ENCODE data around the gene GPC6. TPM values are rescaled to one million over a fixed set of nuclear protein-coding genes. Genes with fewer than 3 reads are reported as not detected.

Gene GPC6
- polyA plus RNA-seq, 2 of the 4 experiments (the other 2 are of a cell fraction): 8.0 to 14.4 TPM

GRCh38 chr13:94033098-94033497 is 806.5 kb downstream of the GPC6 start:
- POLR2A ChIA-PET: no interaction called here
- no peak overlapping the region for H3K27ac ChIP-seq
- FAIRE-seq (no peak), DNase-seq (ENCODE audit: low read depth in 1 of 2, low spot score in 1 of 2) (no peak), ATAC-seq (no peak)
- H3K9me3 ChIP-seq: no peaks in the 10 kb centered on the region
- 34% methylated on average over 1 of the region's 1 CpG for WGBS (ENCODE audit: missing lambda C conversion rate)
- CTCF ChIA-PET: no interaction called here
- H3K4me2 ChIP-seq: no peak overlapping the region
- H3K4me3 ChIP-seq: no peak overlapping the region
- no peaks in the 10 kb centered on the region for H3K4me1 ChIP-seq
- TF ChIP-seq CBX2 (IDR thresholded peaks at IDR 0.05; ENCODE audit: borderline replicate concordance, low read depth): no peak
- no peak for TF ChIP-seq RFX5 (IDR thresholded peaks at IDR 0.05)
- no peak for TF ChIP-seq TFCP2L1 (CRISPR knock-in tag; IDR thresholded peaks at IDR 0.05)
- TF ChIP-seq GATA3 (IDR thresholded peaks at IDR 0.05; ENCODE audit: borderline replicate concordance): no peak
- TF ChIP-seq HOXA7 (CRISPR knock-in tag; IDR thresholded peaks at IDR 0.05): no peak
- TF ChIP-seq EP300 (IDR thresholded peaks at IDR 0.05): no peak

DNA sequence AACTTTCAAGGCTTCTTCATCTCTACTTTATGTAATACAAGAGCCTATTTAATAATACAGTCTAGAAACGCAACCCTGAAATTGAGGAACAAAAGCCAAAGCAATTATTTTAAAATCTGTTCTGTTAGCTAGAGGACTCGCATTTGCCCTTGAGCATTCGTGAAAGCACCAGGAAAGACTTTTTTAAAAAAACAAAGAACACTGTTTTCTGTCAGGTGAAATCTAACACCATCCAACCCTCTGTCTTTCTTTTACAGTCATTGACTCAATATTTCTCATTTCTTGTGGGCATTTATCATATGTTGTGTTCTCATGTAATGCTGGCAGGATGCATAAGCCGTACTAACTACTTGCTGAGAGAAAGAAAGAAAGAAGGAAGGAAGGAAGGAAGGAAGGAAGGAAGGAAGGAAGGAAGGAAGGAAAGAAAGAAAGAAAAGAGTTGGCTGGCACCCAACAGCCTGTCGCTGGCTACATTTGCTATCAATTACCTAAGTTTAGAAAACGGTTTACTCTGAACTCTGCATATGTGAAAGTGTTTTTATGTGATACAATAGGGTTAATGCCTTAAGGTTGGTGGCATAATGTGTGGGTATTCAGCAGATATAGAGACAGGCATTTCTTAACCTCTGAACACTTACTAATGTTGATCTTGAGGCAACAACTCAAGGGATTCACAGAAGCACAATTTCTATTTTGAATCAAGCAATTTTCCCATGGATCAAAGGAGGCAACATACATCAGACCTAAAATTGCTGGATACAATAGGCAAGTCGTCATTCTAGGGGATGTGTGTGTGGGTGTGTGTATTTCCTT is 807.4 kb downstream of the GPC6 start:
- 47% methylated on average over 7 of the region's 7 CpGs for WGBS (ENCODE audit: missing lambda C conversion rate)
- FAIRE-seq (no peak), DNase-seq (ENCODE audit: low read depth in 1 of 2, low spot score in 1 of 2) (no peak), ATAC-seq (no peak)
- ChIA-PET POLR2A (no interaction called here), CTCF (no interaction called here)
- H3K27ac ChIP-seq: no peak overlapping the region
- TF ChIP-seq, protein P1, sequence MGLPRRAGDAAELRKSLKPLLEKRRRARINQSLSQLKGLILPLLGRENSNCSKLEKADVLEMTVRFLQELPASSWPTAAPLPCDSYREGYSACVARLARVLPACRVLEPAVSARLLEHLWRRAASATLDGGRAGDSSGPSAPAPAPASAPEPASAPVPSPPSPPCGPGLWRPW (IDR thresholded peaks at IDR 0.05): no peak
- no peak for TF ChIP-seq FOSL2 (IDR thresholded peaks at IDR 0.05)
- no peak for TF ChIP-seq FOSL2 (CRISPR knock-in tag; IDR thresholded peaks at IDR 0.05)
- no peak for TF ChIP-seq SREBF2 (IDR thresholded peaks at IDR 0.05)
- TF ChIP-seq RAD21 (conservative IDR thresholded peaks at IDR 0.05 in 1 of 2, IDR thresholded peaks at IDR 0.05 in 1 of 2): no peak
- no peak for TF ChIP-seq FOXS1 (CRISPR knock-in tag; IDR thresholded peaks at IDR 0.05)
- no peak for TF ChIP-seq MAFK (IDR thresholded peaks at IDR 0.05; ENCODE audit: partially characterized antibody)
- TF ChIP-seq ATOH8 (CRISPR knock-in tag; IDR thresholded peaks at IDR 0.05; ENCODE audit: low read depth): no peak
- no peak for TF ChIP-seq NFE2L2 (conservative IDR thresholded peaks at IDR 0.05; ENCODE audit: low read length)
- TF ChIP-seq HOXA7 (CRISPR knock-in tag; IDR thresholded peaks at IDR 0.05): no peak
- TF ChIP-seq RCOR1 (IDR thresholded peaks at IDR 0.05; ENCODE audit: low read depth, low read length): no peak
- TF ChIP-seq MYC (IDR thresholded peaks at IDR 0.05; ENCODE audit: borderline replicate concordance, low read length): no peak
- no peak for TF ChIP-seq ZNF302 (CRISPR knock-in tag; IDR thresholded peaks at IDR 0.05)
- no peak for TF ChIP-seq SMC3 (IDR thresholded peaks at IDR 0.05)
- TF ChIP-seq MAZ (IDR thresholded peaks at IDR 0.05; ENCODE audit: borderline replicate concordance, low read depth, low read length): no peak
- no peak for TF ChIP-seq HOXB5 (CRISPR knock-in tag; IDR thresholded peaks at IDR 0.05)
- TF ChIP-seq, protein P2, sequence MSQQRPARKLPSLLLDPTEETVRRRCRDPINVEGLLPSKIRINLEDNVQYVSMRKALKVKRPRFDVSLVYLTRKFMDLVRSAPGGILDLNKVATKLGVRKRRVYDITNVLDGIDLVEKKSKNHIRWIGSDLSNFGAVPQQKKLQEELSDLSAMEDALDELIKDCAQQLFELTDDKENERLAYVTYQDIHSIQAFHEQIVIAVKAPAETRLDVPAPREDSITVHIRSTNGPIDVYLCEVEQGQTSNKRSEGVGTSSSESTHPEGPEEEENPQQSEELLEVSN (IDR thresholded peaks at IDR 0.05; ENCODE audit: borderline replicate concordance, low read depth): no peak
- no peak for TF ChIP-seq ZC3H11A (IDR thresholded peaks at IDR 0.05)
- no peak for TF ChIP-seq POLR2A (IDR thresholded peaks at IDR 0.05; ENCODE audit: low read length)
- no peak for TF ChIP-seq RFX5 (IDR thresholded peaks at IDR 0.05)
- TF ChIP-seq BHLHE40 (IDR thresholded peaks at IDR 0.05; ENCODE audit: low read depth, low read length): no peak
- H3K4me2 ChIP-seq: no peak overlapping the region
- H3K4me1 ChIP-seq: no peaks in the 10 kb centered on the region
- H3K4me3 ChIP-seq: no peak overlapping the region
- H3K9me3 ChIP-seq: no peaks in the 10 kb centered on the region

DNA sequence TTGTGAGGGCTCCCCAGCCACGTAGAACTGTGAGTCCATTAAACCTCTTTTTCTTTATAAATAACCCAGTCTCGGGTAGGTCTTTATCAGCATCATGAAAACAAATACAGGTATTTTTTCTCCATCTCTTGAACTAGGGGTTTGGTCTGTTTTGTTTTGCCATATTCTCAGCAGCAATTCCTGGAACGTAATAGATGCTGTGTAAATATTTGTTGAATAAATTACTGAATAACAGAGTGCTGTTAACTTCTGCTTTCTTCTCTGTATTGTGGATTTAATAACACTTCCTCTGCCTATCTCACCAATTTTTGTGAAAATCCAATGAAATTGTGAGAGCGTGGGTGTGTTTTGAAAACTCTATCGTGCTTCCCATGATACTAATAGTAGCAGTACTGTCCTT is 823.4 kb downstream of the GPC6 start:
- ChIA-PET CTCF (no interaction called here), POLR2A (no interaction called here)
- no peak overlapping the region for H3K27ac ChIP-seq
- WGBS (ENCODE audit: missing lambda C conversion rate): 23% methylated on average over 5 of the region's 5 CpGs
- TF ChIP-seq KDM5A (IDR thresholded peaks at IDR 0.05) (no peak), FOSL2 (IDR thresholded peaks at IDR 0.05) (no peak), FOSL2 (CRISPR knock-in tag; IDR thresholded peaks at IDR 0.05) (no peak), MYC (IDR thresholded peaks at IDR 0.05; ENCODE audit: borderline replicate concordance, low read length) (no peak), POLR2AphosphoS2 (conservative IDR thresholded peaks at IDR 0.05; ENCODE audit: low read length) (no peak), HOXB13 (CRISPR knock-in tag; IDR thresholded peaks at IDR 0.05; ENCODE audit: low read depth) (no peak), EHF (CRISPR knock-in tag; IDR thresholded peaks at IDR 0.05) (no peak)
- TF ChIP-seq, protein P3, sequence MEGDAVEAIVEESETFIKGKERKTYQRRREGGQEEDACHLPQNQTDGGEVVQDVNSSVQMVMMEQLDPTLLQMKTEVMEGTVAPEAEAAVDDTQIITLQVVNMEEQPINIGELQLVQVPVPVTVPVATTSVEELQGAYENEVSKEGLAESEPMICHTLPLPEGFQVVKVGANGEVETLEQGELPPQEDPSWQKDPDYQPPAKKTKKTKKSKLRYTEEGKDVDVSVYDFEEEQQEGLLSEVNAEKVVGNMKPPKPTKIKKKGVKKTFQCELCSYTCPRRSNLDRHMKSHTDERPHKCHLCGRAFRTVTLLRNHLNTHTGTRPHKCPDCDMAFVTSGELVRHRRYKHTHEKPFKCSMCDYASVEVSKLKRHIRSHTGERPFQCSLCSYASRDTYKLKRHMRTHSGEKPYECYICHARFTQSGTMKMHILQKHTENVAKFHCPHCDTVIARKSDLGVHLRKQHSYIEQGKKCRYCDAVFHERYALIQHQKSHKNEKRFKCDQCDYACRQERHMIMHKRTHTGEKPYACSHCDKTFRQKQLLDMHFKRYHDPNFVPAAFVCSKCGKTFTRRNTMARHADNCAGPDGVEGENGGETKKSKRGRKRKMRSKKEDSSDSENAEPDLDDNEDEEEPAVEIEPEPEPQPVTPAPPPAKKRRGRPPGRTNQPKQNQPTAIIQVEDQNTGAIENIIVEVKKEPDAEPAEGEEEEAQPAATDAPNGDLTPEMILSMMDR (IDR thresholded peaks at IDR 0.05): no peak
- TF ChIP-seq, protein P1 (IDR thresholded peaks at IDR 0.05): no peak
- DNase-seq (ENCODE audit: low read depth in 1 of 2, low spot score in 1 of 2): no peak
- no peak for ATAC-seq
- H3K4me3 ChIP-seq: no peak overlapping the region
- H3K4me2 ChIP-seq: no peak overlapping the region
- no peaks in the 10 kb centered on the region for H3K9me3 ChIP-seq
- no peak for FAIRE-seq
- H3K4me1 ChIP-seq: no peaks in the 10 kb centered on the region

All from A549 (cell line).